SK-N-MC (cell line): ENCODE results near the gene UNKL.
"Not testable (repeated sequence)": the region's sequence is repeated elsewhere in the genome, so short reads cannot be mapped to it uniquely, and the experiment has no call there.

ENCODE experiments used
- DNase-seq: peaks from one replicate; pipeline ENCODE4 v3.0.0-alpha.2; 2011; ENCODE audit warnings: low read depth, low spot score
- H3K27ac ChIP-seq: fragments of 200-600 bp; sonication (generic); 2 replicates; pipeline ENCODE4 v1.5.1; 2016; ENCODE audit warnings: mixed run types
- H3K36me3 ChIP-seq: fragments of 200-600 bp; sonication (generic); 2 replicates; pipeline ENCODE4 v1.6.1; 2017; ENCODE audit warnings: antibody characterized with exemption, low read length, mixed read lengths; ENCODE audit not compliant: insufficient read depth
- H3K4me3 ChIP-seq: fragments of 200-600 bp; sonication (generic); 2 replicates; pipeline ENCODE4 v1.5.1; 2016
- H3K9ac ChIP-seq: fragments of 200-600 bp; sonication (generic); 2 replicates; pipeline ENCODE4 v1.8.0; 2017; ENCODE audit warnings: mixed run types, mixed read lengths; ENCODE audit not compliant: insufficient read length
- H3K9me3 ChIP-seq: fragments of 200-600 bp; sonication (generic); 2 replicates; pipeline ENCODE4 v1.6.1; 2017; ENCODE audit warnings: low read depth, mild to moderate bottlenecking, antibody characterized with exemption, low read length, moderate library complexity, mixed read lengths
- EZH2 ChIP-seq: fragments of 200-600 bp; sonication (generic); IDR thresholded peaks from one replicate; pipeline ENCODE4 v1.6.1; 2017; ENCODE audit warnings: antibody characterized with exemption
- FOXP2 ChIP-seq: optimal IDR thresholded peaks from 2 replicates; pipeline ENCODE3; 2011; ENCODE audit warnings: mild to moderate bottlenecking, moderate library complexity; ENCODE audit not compliant: insufficient read depth; ENCODE audit errors: extremely low read length, control extremely low read depth
- POLR2AphosphoS5 ChIP-seq: IDR thresholded peaks from 2 replicates; pipeline ENCODE4 v1.6.1; 2012; ENCODE audit warnings: mild to moderate bottlenecking, low read depth, low read length, borderline replicate concordance

UNKL gene

GRCh38 chr16:1333854-1334700 lies 80.4 kb downstream of the UNKL start:
- TF ChIP-seq FOXP2 (no peak), POLR2AphosphoS5 (no peak), EZH2 (no peak)
- no peak overlapping the region for H3K27ac ChIP-seq
- no peak for DNase-seq
- peak overlapping the region; percentile 74 for H3K4me3 ChIP-seq
- no peaks in the 10 kb centered on the region for H3K9me3 ChIP-seq
- H3K36me3 ChIP-seq = no peaks in the 10 kb centered on the region
- no peak overlapping the region for H3K9ac ChIP-seq

GRCh38 chr16:1333149-1333812 lies 81.2 kb downstream of the UNKL start, which contains the start of gene BAIAP3:
TSS of gene BAIAP3 (plus strand) at chr16:1333645. CDS start at chr16:1338550, 4,905 bp downstream.
- no peak for DNase-seq
- H3K36me3 ChIP-seq = no peaks in the 10 kb centered on the region
- peak within 1 kb of the TSS; percentile 74 for H3K4me3 ChIP-seq
- no peak within 1 kb of the TSS for H3K27ac ChIP-seq
- TF ChIP-seq EZH2 = no peak
- no peak for TF ChIP-seq POLR2AphosphoS5
- no peak for TF ChIP-seq FOXP2
- no peak within 1 kb of the TSS for H3K9ac ChIP-seq
- H3K9me3 ChIP-seq = no peaks in the 10 kb centered on the region

DNA sequence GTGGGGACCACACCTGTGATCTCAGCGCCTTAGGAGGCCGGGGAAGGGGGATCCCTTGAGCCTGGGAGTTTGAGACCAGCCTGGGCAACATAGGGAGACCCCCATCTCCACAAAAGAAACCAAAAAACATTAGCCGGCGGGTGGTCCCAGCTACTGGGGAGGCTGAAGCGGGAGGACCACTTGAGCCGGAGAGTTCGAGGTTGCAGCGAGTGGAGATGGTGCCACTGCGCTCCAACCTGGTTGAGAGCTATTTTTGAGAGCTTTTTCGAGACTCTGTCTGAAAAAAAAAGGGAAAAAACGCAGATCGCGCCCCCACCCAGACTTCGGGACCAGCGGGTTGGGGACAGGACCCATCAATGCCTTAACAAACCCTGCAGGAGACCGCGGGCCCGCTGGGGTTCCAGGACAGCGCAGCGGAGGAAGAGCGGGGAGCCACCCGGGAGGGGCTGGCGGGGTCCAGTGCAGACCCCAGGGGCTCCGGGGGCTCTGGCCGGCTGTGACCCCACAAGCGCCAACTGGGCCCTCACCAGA lies 81.8 kb downstream of the UNKL start:
- DNase-seq = no peak
- H3K27ac ChIP-seq = no peak overlapping the region
- TF ChIP-seq FOXP2 (no peak), POLR2AphosphoS5 (no peak), EZH2 (no peak)
- no peaks in the 10 kb centered on the region for H3K9me3 ChIP-seq
- no peaks in the 10 kb centered on the region for H3K36me3 ChIP-seq
- H3K4me3 ChIP-seq = no peak overlapping the region
- no peak overlapping the region for H3K9ac ChIP-seq

GRCh38 chr16:1331712-1332617 lies 82.5 kb downstream of the UNKL start:
- H3K27ac ChIP-seq = no peak overlapping the region
- no peak overlapping the region for H3K9ac ChIP-seq
- no peak for DNase-seq
- no peaks in the 10 kb centered on the region for H3K9me3 ChIP-seq
- H3K4me3 ChIP-seq = no peak overlapping the region
- TF ChIP-seq EZH2 = no peak
- no peak for TF ChIP-seq POLR2AphosphoS5
- no peak for TF ChIP-seq FOXP2
- no peaks in the 10 kb centered on the region for H3K36me3 ChIP-seq

DNA sequence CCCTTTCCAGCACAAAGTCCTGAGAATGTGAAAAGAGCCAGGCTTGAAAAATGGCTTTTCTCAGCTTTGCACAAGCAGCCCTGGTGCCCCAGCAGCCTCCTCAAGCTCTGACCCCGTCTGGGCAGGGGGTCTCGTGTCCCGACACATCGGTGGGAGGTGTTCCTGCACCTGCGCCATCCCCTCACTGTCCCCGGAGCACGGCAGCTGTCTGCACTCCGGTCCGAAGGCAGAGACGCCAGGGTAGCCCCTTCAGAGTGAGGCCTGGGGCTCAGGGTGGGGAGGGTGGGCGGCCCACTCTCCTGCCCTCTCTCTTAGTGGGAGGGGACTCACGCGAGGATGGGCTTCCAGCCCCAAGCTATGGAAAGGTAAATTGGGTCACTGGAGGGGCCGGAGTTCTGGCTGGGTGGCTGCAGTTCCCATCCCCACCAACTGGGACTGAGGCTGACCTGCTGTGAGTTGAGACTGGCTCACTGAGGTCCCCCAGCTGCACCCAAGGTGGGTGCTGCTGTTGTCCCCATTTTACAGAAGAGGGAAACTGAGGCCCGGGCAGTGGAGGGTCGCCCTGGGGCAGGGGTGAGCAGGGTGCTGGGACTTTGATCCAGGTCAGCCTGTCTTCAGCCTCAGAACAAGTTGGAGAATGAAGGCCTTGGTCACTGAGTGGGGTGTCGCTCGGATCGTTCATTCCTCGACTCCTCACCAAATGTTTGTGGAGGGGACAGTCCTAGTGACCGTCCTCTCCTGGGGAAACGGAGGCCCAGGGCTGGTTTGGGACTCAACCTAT lies 83.4 kb downstream of the UNKL start:
- Histone ChIP-seq H3K4me3 (no peak overlapping the region), H3K27ac (no peak overlapping the region), H3K9me3 (no peaks in the 10 kb centered on the region), H3K9ac (no peak overlapping the region), H3K36me3 (no peaks in the 10 kb centered on the region)
- DNase-seq = no peak
- TF ChIP-seq EZH2 = no peak
- TF ChIP-seq POLR2AphosphoS5 = no peak

GRCh38 chr16:1330260-1330914 lies 84.1 kb downstream of the UNKL start:
- H3K9ac ChIP-seq = no peak overlapping the region
- peaks cover under 1% of the 10 kb centered on the region; the same call in 1 of the 2 replicates for H3K36me3 ChIP-seq
- no peaks in the 10 kb centered on the region for H3K9me3 ChIP-seq
- no peak for DNase-seq
- H3K4me3 ChIP-seq = no peak overlapping the region
- TF ChIP-seq FOXP2 (no peak), POLR2AphosphoS5 (no peak), EZH2 (no peak)
- H3K27ac ChIP-seq = no peak overlapping the region

DNA sequence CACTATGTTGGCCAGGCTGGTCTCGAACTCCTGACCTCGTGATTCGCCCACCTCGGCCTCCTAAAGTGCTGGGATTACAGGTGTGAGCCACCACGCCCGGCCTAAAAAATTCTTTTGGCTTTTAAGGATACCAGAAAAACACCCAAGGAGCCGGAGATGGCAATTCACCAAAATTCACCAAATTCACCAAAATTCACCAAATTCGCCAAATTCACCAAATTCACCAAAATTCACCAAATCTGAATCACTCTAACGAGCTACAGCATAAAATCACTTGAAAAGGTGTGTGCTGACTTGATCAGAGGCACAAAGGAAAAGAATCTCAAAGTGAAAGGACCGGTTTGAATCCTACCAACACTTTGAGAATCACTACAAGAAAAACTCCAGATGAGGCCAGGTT lies 85.5 kb downstream of the UNKL start:
- not testable (repeated sequence) for H3K36me3 ChIP-seq, H3K9ac ChIP-seq, H3K9me3 ChIP-seq, DNase-seq, H3K4me3 ChIP-seq, H3K27ac ChIP-seq

GRCh38 chr16:1328136-1328535 lies 86.4 kb downstream of the UNKL start:
- not testable (repeated sequence) for DNase-seq, H3K4me3 ChIP-seq, H3K9me3 ChIP-seq, H3K27ac ChIP-seq, H3K9ac ChIP-seq
- peaks cover 18% of the 10 kb centered on the region; the same call in 1 of the 2 replicates for H3K36me3 ChIP-seq
